HG03097 (cell line): ENCODE measurements around the gene KRTAP12-4.
"Not testable (repeated sequence)": the region's sequence is repeated elsewhere in the genome, so short reads cannot be mapped to it uniquely, and the experiment has no call there.

Experiments used
- ATAC-seq: cut with Tn5 transposase; IDR thresholded peaks from one replicate; pipeline ENCODE4 v1.9.1; 2021; ENCODE audit not compliant: unreplicated experiment, low FRiP score

KRTAP12-4 gene

GRCh38 chr21:44657635-44658540, 3.4 kb upstream of the KRTAP12-4 start, which contains the start of gene KRTAP12-3:
KRTAP12-3 (plus strand) TSS chr21:44657932; CDS start chr21:44657980, 48 bp downstream.
- no peak for ATAC-seq

GRCh38 chr21:44656868-44657267, 2.4 kb upstream of the KRTAP12-4 start:
- no peak for ATAC-seq

GRCh38 chr21:44653656-44654575, 543 bp downstream of the KRTAP12-4 start:
- ATAC-seq = no peak

- ATAC-seq = no peak
Measured at GRCh38 chr21:44653123-44653522, 1.3 kb downstream of the KRTAP12-4 start.

- ATAC-seq = no peak
Measured at GRCh38 chr21:44650973-44651675, 3.3 kb downstream of the KRTAP12-4 start.

GRCh38 chr21:44650265-44650972, 4.0 kb downstream of the KRTAP12-4 start:
- ATAC-seq = no peak

GRCh38 chr21:44649521-44650100, 4.8 kb downstream of the KRTAP12-4 start:
- ATAC-seq = no peak

- no peak for ATAC-seq
Measured at GRCh38 chr21:44648557-44649311, 5.7 kb downstream of the KRTAP12-4 start.

GRCh38 chr21:44647222-44647552, 7.3 kb downstream of the KRTAP12-4 start:
- ATAC-seq = no peak

- ATAC-seq = not testable (repeated sequence)
Measured at GRCh38 chr21:44646366-44647221, 7.9 kb downstream of the KRTAP12-4 start, which contains the start of gene KRTAP10-11. KRTAP10-11 (plus strand) TSS chr21:44646414; CDS start chr21:44646459, 45 bp downstream.

- no peak for ATAC-seq
Measured at GRCh38 chr21:44644878-44645277, 9.6 kb downstream of the KRTAP12-4 start.

- ATAC-seq = no peak
Measured at GRCh38 chr21:44643741-44644310, 10.6 kb downstream of the KRTAP12-4 start.

- ATAC-seq = no peak
Measured at GRCh38 chr21:44640761-44641160, 13.7 kb downstream of the KRTAP12-4 start.

- ATAC-seq = no peak
Measured at GRCh38 chr21:44639331-44639655, 15.2 kb downstream of the KRTAP12-4 start.

- not testable (repeated sequence) for ATAC-seq
Measured at GRCh38 chr21:44638506-44639330, 15.7 kb downstream of the KRTAP12-4 start.

- ATAC-seq = not testable (repeated sequence)
Measured at GRCh38 chr21:44637851-44638348, 16.6 kb downstream of the KRTAP12-4 start.
